Muscle layer of duodenum (tissue), 2 donors: Measurements from ENCODE around the gene STYX.
"Not testable (repeated sequence)": the region's sequence is repeated elsewhere in the genome, so short reads cannot be mapped to it uniquely, and the experiment has no call there.

Experiments
- H3K27ac ChIP-seq: one replicate; pipeline ENCODE4 v1.7.0; 2013; ENCODE audit warnings: mild to moderate bottlenecking, low read length
- H3K27me3 ChIP-seq: one replicate; pipeline ENCODE4 v1.7.0; 2013; ENCODE audit warnings: low read depth, mild to moderate bottlenecking, control low read depth, low read length
- H3K36me3 ChIP-seq, 2 donors: one replicate each; pipeline ENCODE4 v1.7.0; 2013; ENCODE audit warnings: low read length in 2 of 2, control low read depth in 1 of 2, mild to moderate bottlenecking in 1 of 2; ENCODE audit not compliant: insufficient read depth in 2 of 2, control insufficient read depth in 1 of 2
- H3K4me1 ChIP-seq, 2 donors: one replicate each; pipeline ENCODE4 v1.7.0; 2013; ENCODE audit warnings: low read length in 2 of 2, mild to moderate bottlenecking in 2 of 2, control low read depth in 1 of 2, moderate library complexity in 1 of 2; ENCODE audit not compliant: insufficient read depth in 2 of 2, control insufficient read depth in 1 of 2
- H3K4me3 ChIP-seq, 2 donors: one replicate each; pipeline ENCODE4 v1.7.0; 2013; ENCODE audit warnings: low read length in 2 of 2, low read depth in 1 of 2, mild to moderate bottlenecking in 1 of 2
- H3K9me3 ChIP-seq, 2 donors: one replicate each; pipeline ENCODE4 v1.7.0; 2013; ENCODE audit warnings: low read length in 2 of 2, control low read depth in 1 of 2, mild to moderate bottlenecking in 1 of 2; ENCODE audit not compliant: control insufficient read depth in 1 of 2
- donor health status: healthy.

The STYX gene

GRCh38 chr14:52701223-52701622, 28.7 kb upstream of the STYX start:
- peaks cover under 1 to 1% of the 10 kb centered on the region in 2 donors for H3K4me1 ChIP-seq
- peak overlapping the region; percentile 19 for H3K27ac ChIP-seq
- no peaks in the 10 kb centered on the region for H3K9me3 ChIP-seq
- H3K36me3 ChIP-seq, result no peaks in the 10 kb centered on the region
- no peak overlapping the region for H3K4me3 ChIP-seq
- no peaks in the 10 kb centered on the region for H3K27me3 ChIP-seq

- no peak overlapping the region for H3K27ac ChIP-seq
- no peaks in the 10 kb centered on the region for H3K9me3 ChIP-seq
- H3K4me3 ChIP-seq, result no peak overlapping the region
- no peaks in the 10 kb centered on the region for H3K27me3 ChIP-seq
- no peaks in the 10 kb centered on the region for H3K36me3 ChIP-seq
- peaks cover 9 to 10% of the 10 kb centered on the region in 2 donors for H3K4me1 ChIP-seq
Measured at GRCh38 chr14:52703225-52703624, 26.7 kb upstream of the STYX start.

GRCh38 chr14:52703664-52704063, 26.3 kb upstream of the STYX start:
- Histone ChIP-seq H3K27me3 (no peaks in the 10 kb centered on the region), H3K27ac (no peak overlapping the region), H3K36me3 (peaks cover 0 to 2% of the 10 kb centered on the region in 2 donors), H3K4me3 (no peak overlapping the region), H3K9me3 (no peaks in the 10 kb centered on the region), H3K4me1 (peaks cover 12 to 15% of the 10 kb centered on the region in 2 donors)

GRCh38 chr14:52706286-52706685, 23.7 kb upstream of the STYX start:
- Histone ChIP-seq H3K9me3 (no peaks in the 10 kb centered on the region), H3K36me3 (peaks cover 14 to 21% of the 10 kb centered on the region in 2 donors), H3K27ac (peak overlapping the region; percentile 97), H3K4me1 (peaks cover 12 to 17% of the 10 kb centered on the region in 2 donors), H3K4me3 (peak overlapping the region; percentile 81 to 83), H3K27me3 (no peaks in the 10 kb centered on the region)

- Histone ChIP-seq H3K27ac (peak within 1 kb of the TSS; percentile 97), H3K4me3 (peak within 1 kb of the TSS; percentile 81 to 83), H3K4me1 (peaks cover 12 to 17% of the 10 kb centered on the region in 2 donors), H3K27me3 (no peaks in the 10 kb centered on the region), H3K36me3 (peaks cover 21 to 28% of the 10 kb centered on the region in 2 donors), H3K9me3 (no peaks in the 10 kb centered on the region)
Measured at GRCh38 chr14:52706724-52707706, 23.0 kb upstream of the STYX start, which contains the start of gene PSMC6. Gene PSMC6 (plus strand): TSS chr14:52707200. CDS start chr14:52707220, 20 bp downstream.

- no peak overlapping the region for H3K4me3 ChIP-seq
- peaks cover 8 to 13% of the 10 kb centered on the region in 2 donors for H3K4me1 ChIP-seq
- no peak overlapping the region for H3K27ac ChIP-seq
- H3K36me3 ChIP-seq, result peaks cover 47 to 55% of the 10 kb centered on the region in 2 donors
- H3K27me3 ChIP-seq, result no peaks in the 10 kb centered on the region
- no peaks in the 10 kb centered on the region for H3K9me3 ChIP-seq
Measured at GRCh38 chr14:52711666-52712065, 18.3 kb upstream of the STYX start.

GRCh38 chr14:52716155-52716554, 13.8 kb upstream of the STYX start:
- no peak overlapping the region for H3K4me3 ChIP-seq
- peaks cover 47 to 62% of the 10 kb centered on the region in 2 donors for H3K36me3 ChIP-seq
- H3K9me3 ChIP-seq, result no peaks in the 10 kb centered on the region
- no peaks in the 10 kb centered on the region for H3K4me1 ChIP-seq
- H3K27ac ChIP-seq, result no peak overlapping the region
- no peaks in the 10 kb centered on the region for H3K27me3 ChIP-seq

- H3K27me3 ChIP-seq, result no peaks in the 10 kb centered on the region
- no peaks in the 10 kb centered on the region for H3K9me3 ChIP-seq
- H3K36me3 ChIP-seq, result peaks cover 52 to 79% of the 10 kb centered on the region in 2 donors
- no peak overlapping the region for H3K27ac ChIP-seq
- no peaks in the 10 kb centered on the region for H3K4me1 ChIP-seq
- H3K4me3 ChIP-seq, result no peak overlapping the region
Measured at GRCh38 chr14:52723514-52724359, 6.2 kb upstream of the STYX start.

GRCh38 chr14:52724360-52724644, 5.7 kb upstream of the STYX start:
- H3K27ac ChIP-seq, result no peak overlapping the region
- no peaks in the 10 kb centered on the region for H3K27me3 ChIP-seq
- H3K9me3 ChIP-seq, result no peaks in the 10 kb centered on the region
- H3K4me1 ChIP-seq, result no peaks in the 10 kb centered on the region
- H3K4me3 ChIP-seq, result no peak overlapping the region
- peaks cover 46 to 74% of the 10 kb centered on the region in 2 donors for H3K36me3 ChIP-seq

- H3K4me3 ChIP-seq, H3K27me3 ChIP-seq, H3K9me3 ChIP-seq, H3K4me1 ChIP-seq, H3K27ac ChIP-seq: not testable (repeated sequence)
- peaks cover 26 to 57% of the 10 kb centered on the region in 2 donors for H3K36me3 ChIP-seq
Measured at GRCh38 chr14:52727509-52727908, 2.5 kb upstream of the STYX start.

GRCh38 chr14:52729035-52729434, 931 bp upstream of the STYX start:
- peaks cover 13 to 42% of the 10 kb centered on the region in 2 donors for H3K36me3 ChIP-seq
- H3K27ac ChIP-seq, H3K4me3 ChIP-seq, H3K9me3 ChIP-seq, H3K27me3 ChIP-seq, H3K4me1 ChIP-seq: not testable (repeated sequence)
